LNCAP (cell line): ENCODE results near the gene PFKM.

Source experiments
- CTCF ChIP-seq: fragments of 450-650 bp; IDR thresholded peaks from 2 replicates; pipeline ENCODE4 v1.5.1; 2017; ENCODE audit warnings: mild to moderate bottlenecking

PFKM gene

GRCh38 chr12:48129376-48129775 is 10.2 kb downstream of the PFKM start:
- no peak for TF ChIP-seq CTCF

GRCh38 chr12:48131517-48131916 is 12.4 kb downstream of the PFKM start:
- no peak for TF ChIP-seq CTCF

GRCh38 chr12:48132826-48133225 is 13.7 kb downstream of the PFKM start:
- no peak for TF ChIP-seq CTCF

- no peak for TF ChIP-seq CTCF
Measured at GRCh38 chr12:48135027-48135426, 15.9 kb downstream of the PFKM start.

- no peak for TF ChIP-seq CTCF
Measured at GRCh38 chr12:48142818-48143674, 23.9 kb downstream of the PFKM start.

GRCh38 chr12:48143898-48144297 is 24.7 kb downstream of the PFKM start:
- no peak for TF ChIP-seq CTCF

- no peak for TF ChIP-seq CTCF
Measured at GRCh38 chr12:48145981-48146380, 26.8 kb downstream of the PFKM start.
